K562 (cell line): ENCODE results near the gene POLR2L. TPM values are rescaled to one million over a fixed set of nuclear protein-coding genes. Genes with fewer than 3 reads are reported as not detected.
A peak's percentile ranks its signal among the peaks of the same experiment; 100 is the strongest.

ENCODE experiments used
- ARHGAP35 ChIP-seq: fragments of 450-650 bp; IDR thresholded peaks from 2 replicates; pipeline ENCODE4 v1.6.1; 2018; ENCODE audit not compliant: partially characterized antibody
- BRF1 ChIP-seq: IDR thresholded peaks from 3 replicates; pipeline ENCODE4 v1.6.1; 2011; ENCODE audit warnings: borderline replicate concordance, mild to moderate bottlenecking; ENCODE audit not compliant: insufficient read length; ENCODE audit errors: extremely low read depth
- E2F8 ChIP-seq: fragments of 450-650 bp; IDR thresholded peaks from 2 replicates; pipeline ENCODE4 v1.7.1; 2018; ENCODE audit warnings: mild to moderate bottlenecking, low read depth; ENCODE audit not compliant: partially characterized antibody
- FUS ChIP-seq: fragments of 200-400 bp; formaldehyde crosslinking; optimal IDR thresholded peaks from 2 replicates; pipeline ENCODE3; 2017; ENCODE audit warnings: low read depth, low read length
- MBD2 ChIP-seq: sonication (generic); IDR thresholded peaks from 2 replicates; pipeline ENCODE4 v1.6.1; 2016; ENCODE audit warnings: low read depth, borderline replicate concordance
- NR2F6 ChIP-seq: fragments of 450-650 bp; formaldehyde crosslinking; IDR thresholded peaks from 2 replicates; pipeline ENCODE4 v1.4.0; 2020; ENCODE audit warnings: mild to moderate bottlenecking
- POLR2A ChIP-seq: fragments of 450-650 bp; conservative IDR thresholded peaks from 2 replicates; pipeline ENCODE4 v1.6.1; 2016
- PREB ChIP-seq: sonication (generic); formaldehyde crosslinking; IDR thresholded peaks from 2 replicates; pipeline ENCODE4 v1.8.1; 2023; ENCODE audit warnings: mild to moderate bottlenecking, missing genetic modification reagents
- PURB ChIP-seq: sonication (generic); formaldehyde crosslinking; IDR thresholded peaks from 2 replicates; pipeline ENCODE4 v1.9.0; 2021; ENCODE audit warnings: low read depth, mild to moderate bottlenecking, missing genetic modification reagents
- RFX7 ChIP-seq: fragments of 250-450 bp; sonication (Bioruptor Pico); IDR thresholded peaks from 2 replicates; pipeline ENCODE4 v1.5.1; 2021; ENCODE audit warnings: mild to moderate bottlenecking
- RUNX1 ChIP-seq: sonication (generic); IDR thresholded peaks from 2 replicates; pipeline ENCODE4 v1.6.1; 2016; ENCODE audit warnings: antibody characterized with exemption, low read depth
- STAT6 ChIP-seq: sonication (generic); formaldehyde crosslinking; IDR thresholded peaks from 2 replicates; pipeline ENCODE4 v1.8.1; 2023; ENCODE audit warnings: mild to moderate bottlenecking, missing genetic modification reagents
- TBL1XR1 ChIP-seq, 2 experiments: IDR thresholded peaks; 2 replicates each; pipeline ENCODE4 v1.6.1; 2012; ENCODE audit warnings: improper control_type of control experiment in 2 of 2, low read length in 2 of 2, mild to moderate bottlenecking in 1 of 2
- XRCC4 ChIP-seq: IDR thresholded peaks from one replicate; pipeline ENCODE4 v1.6.1; 2011; ENCODE audit not compliant: insufficient read depth, insufficient read length; ENCODE audit errors: extremely low read depth
- ZFX ChIP-seq: sonication (generic); formaldehyde crosslinking; IDR thresholded peaks from 2 replicates; pipeline ENCODE4 v1.8.0; 2022; ENCODE audit warnings: mild to moderate bottlenecking, missing genetic modification reagents, moderate library complexity
- ZNF431 ChIP-seq: sonication (generic); formaldehyde crosslinking; IDR thresholded peaks from 2 replicates; pipeline ENCODE4 v1.8.0; 2022; ENCODE audit warnings: mild to moderate bottlenecking, missing genetic modification reagents
- polyA plus RNA-seq, 8 experiments: library from polyadenylated mRNA; depleted of rRNA in 4 of 8; stranded (reverse) in 5 of 8; unstranded in 3 of 8; fragments of >200 nt; fragmentation: Nextera tagmentation in 2 of 8; fragmentation: Illumina TruSeq in 1 of 8; extraction: Ambion mirVana in 2 of 8; extraction: Trizol in 1 of 8; gene quantifications; 2 replicates each; pipeline versions ENCODE4 v1.2.1 to v1.2.3, GENCODE V29; 2011 to 2014; ENCODE audit warnings: inconsistent platforms in 1 of 8, missing spikeins in 1 of 8
- total RNA-seq, 7 experiments: library from RNA; depleted of rRNA in 6 of 7; stranded (reverse); fragments of >200 nt in 6 of 7; fragmentation: Illumina TruSeq in 2 of 7; extraction: Trizol in 2 of 7; gene quantifications; 2 replicates each; pipeline versions ENCODE4 v1.2.1 to v1.2.3, GENCODE V29; 2011 to 2021; ENCODE audit warnings: low replicate concordance in 1 of 7
- TF ChIP-seq, protein P1 (sequence below), 2 experiments: fragments of 450-650 bp in 1 of 2; sonication (generic) in 1 of 2; formaldehyde crosslinking; conservative IDR thresholded peaks; 2 replicates each; pipeline versions ENCODE4 v1.4.0 to v1.8.1; 2020 to 2022; ENCODE audit warnings: mild to moderate bottlenecking in 1 of 2, missing genetic modification reagents in 1 of 2

The POLR2L gene
- total and polyA plus RNA-seq, 9 of the 15 experiments (the other 6 are each of a cell fraction or from before 2014, with no cell fraction given) = 38.3 to 688 (median 108) TPM

DNA sequence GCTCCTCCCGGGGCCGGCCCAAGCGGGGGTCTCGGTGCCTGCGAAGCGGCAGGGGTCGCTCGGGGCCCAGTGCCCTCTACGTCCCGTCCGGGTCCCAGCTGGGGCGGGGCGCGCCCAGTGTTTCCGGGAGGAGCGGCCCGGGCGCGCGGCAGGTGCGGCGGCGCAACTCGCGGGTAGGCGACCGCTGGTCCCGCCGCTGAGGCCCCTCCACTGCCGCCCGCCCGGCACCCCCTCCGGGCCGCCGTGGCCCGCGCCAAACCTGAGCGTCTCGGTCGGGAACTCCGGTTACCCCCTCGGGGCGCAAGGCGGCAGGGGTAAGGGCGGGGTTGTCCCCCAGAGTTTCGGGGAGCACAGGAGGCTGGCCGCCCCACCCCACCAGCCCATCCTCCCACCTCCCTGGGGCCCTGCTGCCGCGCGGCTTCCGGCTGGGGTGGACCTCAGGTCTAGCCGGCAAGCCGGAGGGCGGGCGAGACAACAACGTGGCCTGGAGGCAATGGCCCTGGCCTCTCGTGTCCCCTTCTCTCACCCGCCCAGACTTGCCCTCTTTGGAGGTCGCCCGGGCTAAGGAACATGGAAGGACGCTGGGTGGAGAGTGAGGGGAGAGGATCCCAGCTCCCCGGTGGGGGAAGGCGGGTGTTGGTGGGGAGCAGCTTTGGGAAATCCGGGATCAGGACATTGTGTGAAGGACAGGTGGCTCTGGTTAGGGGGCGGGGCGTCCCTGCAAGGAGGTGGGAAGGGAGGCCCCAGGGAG is 15.0 kb downstream of the POLR2L start (continued):
- 0 out of 2 replicates have a peak, but pooled peaks have one; percentile 29 for TF ChIP-seq ZNF431 (CRISPR knock-in tag)
- TF ChIP-seq NR2F6 (CRISPR knock-in tag) = no peak
- TF ChIP-seq PURB (CRISPR knock-in tag) = no peak
- peak; percentile 37 for TF ChIP-seq E2F8
- TF ChIP-seq FUS = no peak
- peak; percentile 5; the same call in 1 of the 2 replicates for TF ChIP-seq MBD2
- peak; percentile 65 for TF ChIP-seq POLR2A
- TF ChIP-seq ARHGAP35 = no peak
- TF ChIP-seq RUNX1 = no peak
- TF ChIP-seq RFX7 (CRISPR knock-in tag) = no peak
- no peak for TF ChIP-seq TBL1XR1 (IDR thresholded peaks at IDR 0.05; ENCODE audit: low read length in 2 of 2)
- no peak for TF ChIP-seq XRCC4
- no peak for TF ChIP-seq BRF1
- TF ChIP-seq PREB = no peak
- TF ChIP-seq, protein P1, sequence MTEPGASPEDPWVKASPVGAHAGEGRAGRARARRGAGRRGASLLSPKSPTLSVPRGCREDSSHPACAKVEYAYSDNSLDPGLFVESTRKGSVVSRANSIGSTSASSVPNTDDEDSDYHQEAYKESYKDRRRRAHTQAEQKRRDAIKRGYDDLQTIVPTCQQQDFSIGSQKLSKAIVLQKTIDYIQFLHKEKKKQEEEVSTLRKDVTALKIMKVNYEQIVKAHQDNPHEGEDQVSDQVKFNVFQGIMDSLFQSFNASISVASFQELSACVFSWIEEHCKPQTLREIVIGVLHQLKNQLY (CRISPR knock-in tag; conservative IDR thresholded peaks at IDR 0.05) = no peak
- TF ChIP-seq ZFX (CRISPR knock-in tag) = peak; percentile 86
- no peak for TF ChIP-seq STAT6 (CRISPR knock-in tag)
